H9 (cell line): ENCODE measurements around the gene MICU1. TPM values are rescaled to one million over a fixed set of nuclear protein-coding genes. Genes with fewer than 3 reads are reported as not detected.

Experiments used
- DNase-seq: peaks from one replicate; pipeline ENCODE4 v3.0.0-alpha.2; 2017
- H2AFZ ChIP-seq: one replicate; pipeline ENCODE4 v1.6.1; 2013; ENCODE audit warnings: mild to moderate bottlenecking, low read length, control low read depth, moderate library complexity
- H2AK5ac ChIP-seq: 2 replicates; pipeline ENCODE4 v1.6.1; 2013; ENCODE audit warnings: low read length, control low read depth, mixed read lengths; ENCODE audit not compliant: insufficient read length
- H2BK120ac ChIP-seq: one replicate; pipeline ENCODE4 v1.6.1; 2013; ENCODE audit warnings: low read depth, mild to moderate bottlenecking, low read length, control low read depth, inconsistent platforms; ENCODE audit not compliant: poor library complexity, severe bottlenecking
- H2BK12ac ChIP-seq: 2 replicates; pipeline ENCODE4 v1.6.1; 2013; ENCODE audit warnings: low read length, control low read depth, mixed read lengths, low read depth; ENCODE audit not compliant: insufficient read length
- H2BK15ac ChIP-seq: 2 replicates; pipeline ENCODE4 v1.6.1; 2013; ENCODE audit warnings: low read depth, low read length, control low read depth
- H2BK20ac ChIP-seq: one replicate; pipeline ENCODE4 v1.6.1; 2013; ENCODE audit warnings: low read depth, mild to moderate bottlenecking, low read length, control low read depth, inconsistent platforms; ENCODE audit not compliant: poor library complexity, severe bottlenecking
- H2BK5ac ChIP-seq: 2 replicates; pipeline ENCODE4 v1.6.1; 2013; ENCODE audit warnings: low read length, control low read depth, mixed read lengths; ENCODE audit not compliant: insufficient read length
- H3K14ac ChIP-seq: 2 replicates; pipeline ENCODE4 v1.6.1; 2013; ENCODE audit warnings: low read length, control low read depth; ENCODE audit not compliant: insufficient read depth
- H3K18ac ChIP-seq: 2 replicates; pipeline ENCODE4 v1.6.1; 2013; ENCODE audit warnings: low read depth, mild to moderate bottlenecking, mixed read lengths, low read length, control low read depth; ENCODE audit not compliant: insufficient read length
- H3K23ac ChIP-seq: 2 replicates; pipeline ENCODE4 v1.6.1; 2013; ENCODE audit warnings: low read length, control low read depth, mixed read lengths, low read depth; ENCODE audit not compliant: insufficient read length
- H3K23me2 ChIP-seq: 2 replicates; pipeline ENCODE4 v1.6.1; 2013; ENCODE audit warnings: low read depth, mild to moderate bottlenecking, mixed read lengths, low read length, control low read depth; ENCODE audit not compliant: insufficient read length, poor library complexity, severe bottlenecking
- H3K27ac ChIP-seq: 2 replicates; pipeline ENCODE4 v1.5.1; 2013; ENCODE audit warnings: low read length, control low read depth, mixed read lengths, low read depth; ENCODE audit not compliant: insufficient read length
- H3K27me3 ChIP-seq: 2 replicates; pipeline ENCODE4 v1.6.1; 2013; ENCODE audit warnings: low read length, control low read depth, inconsistent platforms; ENCODE audit not compliant: insufficient read depth
- H3K4ac ChIP-seq: 2 replicates; pipeline ENCODE4 v1.6.1; 2013; ENCODE audit warnings: low read depth, mild to moderate bottlenecking, control low read depth, inconsistent platforms, low read length, moderate library complexity
- H3K4me1 ChIP-seq: 2 replicates; pipeline ENCODE4 v1.6.1; 2013; ENCODE audit warnings: low read length, control low read depth, inconsistent platforms; ENCODE audit not compliant: insufficient read depth
- H3K4me2 ChIP-seq: 2 replicates; pipeline ENCODE4 v1.6.1; 2013; ENCODE audit warnings: low read length, control low read depth, mixed read lengths; ENCODE audit not compliant: insufficient read length, insufficient read depth
- H3K56ac ChIP-seq: 2 replicates; pipeline ENCODE4 v1.6.1; 2013; ENCODE audit warnings: low read depth, mild to moderate bottlenecking, mixed read lengths, low read length, control low read depth; ENCODE audit not compliant: insufficient read length
- H3K79me1 ChIP-seq: 2 replicates; pipeline ENCODE4 v1.6.1; 2013; ENCODE audit warnings: low read depth, mild to moderate bottlenecking, moderate library complexity, low read length, control low read depth, inconsistent platforms; ENCODE audit not compliant: insufficient read depth, poor library complexity, severe bottlenecking
- H3K79me2 ChIP-seq: 2 replicates; pipeline ENCODE4 v1.6.1; 2013; ENCODE audit warnings: low read length, control low read depth, inconsistent platforms; ENCODE audit not compliant: insufficient read depth
- H3K9ac ChIP-seq: 2 replicates; pipeline ENCODE4 v1.6.1; 2013; ENCODE audit warnings: low read length, control low read depth, mixed read lengths; ENCODE audit not compliant: insufficient read length; ENCODE audit errors: extremely low read depth
- H3K9me3 ChIP-seq: one replicate; pipeline ENCODE4 v1.6.1; 2013; ENCODE audit warnings: low read depth, low read length, inconsistent platforms; ENCODE audit not compliant: control insufficient read depth
- H3T11ph ChIP-seq: one replicate; pipeline ENCODE4 v1.6.1; 2013; ENCODE audit warnings: mild to moderate bottlenecking, low read length, control low read depth, inconsistent platforms
- H4K20me1 ChIP-seq: one replicate; pipeline ENCODE4 v1.6.1; 2013; ENCODE audit not compliant: control insufficient read depth, insufficient read length, insufficient read depth
- H4K5ac ChIP-seq: 2 replicates; pipeline ENCODE4 v1.6.1; 2013; ENCODE audit warnings: low read depth, mild to moderate bottlenecking, mixed read lengths, low read length, control low read depth; ENCODE audit not compliant: insufficient read length
- H4K8ac ChIP-seq: replicated peaks from 2 replicates; pipeline ENCODE4 v1.6.1; 2013; ENCODE audit warnings: low read length, control low read depth, mixed read lengths, low read depth; ENCODE audit not compliant: insufficient read length
- H4K91ac ChIP-seq: 2 replicates; pipeline ENCODE4 v1.6.1; 2013; ENCODE audit warnings: low read depth, mild to moderate bottlenecking, moderate library complexity, mixed read lengths, low read length, control low read depth; ENCODE audit not compliant: insufficient read length
- H3K27ac Mint-ChIP-seq, 3 experiments: 2 replicates in 2 of 3; 3 replicates in 1 of 3; pipeline ENCODE4 v1.8.0; 2020 to 2021; ENCODE audit warnings: mixed read lengths in 3 of 3, mild to moderate bottlenecking in 1 of 3, moderate library complexity in 1 of 3
- H3K27me3 Mint-ChIP-seq: 2 replicates; pipeline ENCODE4 v1.8.0; 2021; ENCODE audit warnings: low read depth, mild to moderate bottlenecking, moderate library complexity, mixed read lengths
- H3K36me3 Mint-ChIP-seq, 3 experiments: 2 replicates in 2 of 3; 3 replicates in 1 of 3; pipeline ENCODE4 v1.8.0; 2020 to 2021; ENCODE audit warnings: low read depth in 3 of 3, mixed read lengths in 3 of 3; ENCODE audit not compliant: insufficient read depth in 1 of 3
- H3K4me1 Mint-ChIP-seq, 2 experiments: 2 replicates each; pipeline ENCODE4 v1.8.0; 2020; ENCODE audit warnings: mixed read lengths in 2 of 2
- H3K4me3 Mint-ChIP-seq, 2 experiments: 2 replicates in 1 of 2; 3 replicates in 1 of 2; pipeline ENCODE4 v1.8.0; 2020 to 2021; ENCODE audit warnings: mild to moderate bottlenecking in 2 of 2, mixed read lengths in 2 of 2, moderate library complexity in 1 of 2
- H3K9me3 Mint-ChIP-seq, 2 experiments: 2 replicates in 1 of 2; 3 replicates in 1 of 2; pipeline ENCODE4 v1.8.0; 2020; ENCODE audit warnings: mild to moderate bottlenecking in 2 of 2, mixed read lengths in 2 of 2, moderate library complexity in 1 of 2
- WGBS: extraction: QIAGEN DNeasy Blood & Tissue Kit; methylation state at CpG from one replicate; pipeline ENCODE4 v1.1.7; 2013; ENCODE audit warnings: missing lambda C conversion rate, low lambda C conversion rate, mixed read lengths; ENCODE audit not compliant: insufficient read length; ENCODE audit errors: extremely low coverage; 5-methylcytosine and 5-hydroxymethylcytosine counted together
- total RNA-seq: library from RNA; stranded (reverse); gene quantifications from 2 replicates; pipeline ENCODE4 v1.2.1, GENCODE V29; 2021
- TF ChIP-seq, protein P1 (sequence below): fragments of 200-600 bp; sonication (generic); conservative IDR thresholded peaks from 3 replicates; pipeline ENCODE4 v1.8.0; 2021; ENCODE audit warnings: antibody characterized with exemption, mild to moderate bottlenecking

Gene MICU1
- total RNA-seq, 1 experiment from 2014 or later, result 33.2 TPM

- H3K9me3 Mint-ChIP-seq, result peaks cover 6 to 7% of the 10 kb centered on the region in 2 experiments; a peak in 3 of 5 replicates
- no peak overlapping the region for H3K4me2 ChIP-seq
- peak overlapping the region in 1 of 3 experiments; percentile 69; a peak in 1 of 7 replicates for H3K27ac Mint-ChIP-seq
Observed at GRCh38 chr10:72595436-72595835, 30.4 kb downstream of the MICU1 start.

More at GRCh38 chr10:72595436-72595835, 30.4 kb downstream of the MICU1 start:
- Histone ChIP-seq H2BK12ac (no peak overlapping the region), H3K79me2 (no peaks in the 10 kb centered on the region; the same call in 1 of the 2 replicates), H4K8ac (no peak overlapping the region), H3K9ac (no peak overlapping the region), H3K14ac (no peak overlapping the region), H2AK5ac (no peak overlapping the region), H2BK5ac (no peak overlapping the region), H3K27ac (no peak overlapping the region), H3K9me3 (no peaks in the 10 kb centered on the region), H3T11ph (no peak overlapping the region), H3K23ac (no peak overlapping the region), H4K5ac (no peak overlapping the region), H2BK120ac (no peak overlapping the region), H3K4me1 (peaks cover 5% of the 10 kb centered on the region; the same call in 1 of the 2 replicates), H4K91ac (no peak overlapping the region), H2BK15ac (no peak overlapping the region), H2BK20ac (no peak overlapping the region), H3K4ac (no peak overlapping the region), H3K56ac (no peak overlapping the region), H2AFZ (no peak overlapping the region), H3K18ac (no peak overlapping the region), H3K23me2 (no peaks in the 10 kb centered on the region), H3K27me3 (no peaks in the 10 kb centered on the region), H3K79me1 (no peaks in the 10 kb centered on the region), H4K20me1 (no peaks in the 10 kb centered on the region)
- Mint-ChIP-seq H3K36me3 (peaks cover 0 to 12% (median 3%) of the 10 kb centered on the region in 3 experiments; a peak in 5 of 7 replicates), H3K4me1 (peaks cover 12 to 14% of the 10 kb centered on the region in 2 experiments), H3K27me3 (no peaks in the 10 kb centered on the region), H3K4me3 (no peak overlapping the region)
- TF ChIP-seq, protein P1, sequence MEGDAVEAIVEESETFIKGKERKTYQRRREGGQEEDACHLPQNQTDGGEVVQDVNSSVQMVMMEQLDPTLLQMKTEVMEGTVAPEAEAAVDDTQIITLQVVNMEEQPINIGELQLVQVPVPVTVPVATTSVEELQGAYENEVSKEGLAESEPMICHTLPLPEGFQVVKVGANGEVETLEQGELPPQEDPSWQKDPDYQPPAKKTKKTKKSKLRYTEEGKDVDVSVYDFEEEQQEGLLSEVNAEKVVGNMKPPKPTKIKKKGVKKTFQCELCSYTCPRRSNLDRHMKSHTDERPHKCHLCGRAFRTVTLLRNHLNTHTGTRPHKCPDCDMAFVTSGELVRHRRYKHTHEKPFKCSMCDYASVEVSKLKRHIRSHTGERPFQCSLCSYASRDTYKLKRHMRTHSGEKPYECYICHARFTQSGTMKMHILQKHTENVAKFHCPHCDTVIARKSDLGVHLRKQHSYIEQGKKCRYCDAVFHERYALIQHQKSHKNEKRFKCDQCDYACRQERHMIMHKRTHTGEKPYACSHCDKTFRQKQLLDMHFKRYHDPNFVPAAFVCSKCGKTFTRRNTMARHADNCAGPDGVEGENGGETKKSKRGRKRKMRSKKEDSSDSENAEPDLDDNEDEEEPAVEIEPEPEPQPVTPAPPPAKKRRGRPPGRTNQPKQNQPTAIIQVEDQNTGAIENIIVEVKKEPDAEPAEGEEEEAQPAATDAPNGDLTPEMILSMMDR, result no peak
- no CpG with 5 or more reads among the region's 1 CpG for WGBS
- no peak for DNase-seq
